ENCODE results near the gene TMEM132C.

The TMEM132C gene

DNA sequence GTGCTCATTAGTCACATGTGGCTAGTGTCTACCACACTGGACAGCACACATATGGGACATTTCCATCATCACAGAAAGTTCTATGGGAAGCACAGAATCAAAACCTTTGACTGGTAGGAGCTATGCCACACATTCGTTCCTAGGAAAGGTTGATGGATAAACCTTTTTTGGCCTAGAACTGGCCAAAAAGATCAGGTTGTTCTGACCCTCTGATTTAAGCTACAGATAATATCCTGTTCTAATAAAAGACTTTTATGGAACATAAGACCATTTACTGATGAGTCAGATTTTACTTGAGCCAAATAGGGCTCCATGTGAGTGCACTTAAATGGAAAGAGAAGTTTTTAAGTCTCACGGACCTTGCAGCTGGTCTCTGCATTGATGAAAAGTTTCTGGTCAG, 413.6 kb downstream of the TMEM132C start:
- no peak for DNase-seq

DNA sequence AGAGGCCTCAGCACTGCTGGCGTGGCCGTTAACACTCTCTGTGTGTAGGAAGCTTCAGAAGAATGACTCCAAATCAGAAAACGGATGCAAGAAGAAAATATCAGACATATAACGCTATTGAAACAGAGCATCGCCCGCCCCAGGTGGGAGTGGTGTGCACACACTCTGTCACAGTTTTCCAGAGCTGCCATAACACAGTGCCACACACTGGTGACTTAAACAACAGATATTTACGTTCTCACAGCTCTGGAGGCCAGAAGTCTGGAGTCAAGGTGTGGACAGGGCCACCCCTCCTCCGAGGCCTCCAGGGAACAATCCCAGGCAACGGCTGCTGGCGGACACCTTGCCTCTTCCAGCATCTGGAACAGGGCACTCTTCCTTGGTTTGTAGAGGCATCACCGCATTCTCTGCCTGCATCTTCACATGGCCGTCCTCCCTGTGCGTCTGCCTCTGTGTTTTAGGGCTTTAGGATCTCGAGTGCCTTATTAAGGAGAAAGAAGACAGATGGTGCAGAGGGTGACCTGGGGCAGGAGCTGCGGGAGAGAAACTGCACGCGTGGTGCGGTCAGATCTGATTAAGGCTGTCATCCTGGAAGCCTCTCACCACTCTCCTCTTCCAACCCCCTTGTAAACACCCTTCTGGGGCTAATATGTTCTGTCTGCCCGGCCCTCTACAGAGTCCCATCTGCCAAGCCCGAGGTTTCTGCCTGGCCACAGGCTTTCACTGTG, 415.7 kb downstream of the TMEM132C start:
- DNase-seq = no peak

DNA sequence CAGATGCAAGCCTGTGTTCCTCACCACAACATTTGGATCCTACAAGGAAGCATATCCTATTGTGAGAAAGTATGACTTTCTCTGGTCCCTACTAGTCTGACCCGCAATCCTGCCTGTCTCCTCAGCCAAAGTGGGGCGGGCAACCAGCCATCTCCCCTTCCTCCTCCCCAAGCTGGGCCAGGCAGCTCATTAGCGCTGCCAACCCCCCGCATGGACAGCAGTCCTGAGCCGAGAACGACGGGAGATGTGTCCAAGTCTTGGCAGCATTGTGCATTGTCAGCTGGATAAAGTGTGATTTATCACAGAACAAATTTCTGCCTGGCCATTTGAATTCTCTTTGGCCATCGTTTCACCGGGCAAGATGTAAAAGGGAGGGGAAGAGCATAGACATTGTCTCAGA, 417.4 kb downstream of the TMEM132C start:
- no peak for DNase-seq

DNA sequence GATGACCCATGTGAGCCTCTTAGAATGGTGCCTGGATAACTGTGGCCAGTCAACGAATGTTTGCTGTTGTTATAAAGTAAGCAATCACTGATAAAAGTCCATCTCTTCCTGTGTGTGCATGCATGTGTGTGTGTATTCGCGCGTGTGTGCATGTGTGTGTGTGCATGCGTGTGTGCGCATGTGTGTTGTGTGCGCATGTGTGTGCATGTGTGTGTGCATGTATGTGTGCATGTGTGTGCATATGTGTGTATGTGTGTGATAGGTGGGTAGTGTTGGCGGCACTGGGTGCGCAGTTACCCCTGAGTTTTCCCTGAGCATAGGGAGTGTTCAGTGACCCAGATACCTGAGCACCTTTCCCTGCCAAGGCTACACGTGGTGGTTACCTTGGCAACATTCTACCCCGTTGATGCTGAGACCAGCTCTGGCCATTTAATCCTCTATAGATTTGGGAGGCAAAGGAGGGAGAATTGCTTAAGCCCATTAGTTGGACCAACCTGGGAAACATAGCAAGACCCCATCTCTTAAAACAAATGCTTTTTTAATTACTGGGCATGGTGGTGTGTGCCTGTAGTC, 419.0 kb downstream of the TMEM132C start:
- no peak for DNase-seq

DNA sequence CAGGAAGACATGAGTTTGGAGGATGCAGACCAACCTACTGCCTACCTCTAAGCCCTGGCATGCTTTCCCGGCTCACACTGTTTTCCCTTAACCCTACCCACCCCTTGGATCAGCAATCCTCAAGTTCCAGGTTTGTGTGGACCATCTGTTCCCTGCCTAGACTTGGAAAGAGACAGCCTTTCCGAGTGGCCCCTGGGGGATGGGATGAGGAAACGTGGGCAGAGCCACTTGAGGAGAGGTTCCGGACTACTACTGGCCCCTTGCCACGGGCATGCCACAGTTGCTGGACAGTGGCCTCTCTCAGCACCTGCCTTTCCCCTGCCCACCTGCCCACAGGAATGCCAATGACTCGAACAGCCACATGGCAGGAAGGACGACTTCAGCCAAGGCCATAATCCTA, 420.9 kb downstream of the TMEM132C start:
- DNase-seq = no peak

DNA sequence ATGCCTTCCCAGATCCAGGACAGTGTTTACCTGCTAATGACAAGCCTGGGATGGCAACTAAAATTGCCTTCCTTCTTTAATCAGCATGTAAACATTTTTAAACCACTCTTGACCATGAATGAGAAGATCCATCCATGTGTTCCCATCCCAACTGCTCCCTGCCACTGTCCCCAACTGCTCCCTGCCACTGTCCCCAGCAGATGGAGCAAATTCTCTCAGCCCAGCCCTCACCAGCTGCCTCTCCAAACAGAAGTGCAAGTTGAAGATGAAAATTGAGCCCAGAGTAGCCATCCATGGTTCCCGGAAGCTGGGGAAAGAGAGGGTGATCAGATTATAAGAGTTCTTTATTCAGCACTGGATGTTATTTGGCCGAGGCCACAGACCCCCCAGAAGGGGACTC, 423.7 kb downstream of the TMEM132C start:
- DNase-seq = no peak

DNA sequence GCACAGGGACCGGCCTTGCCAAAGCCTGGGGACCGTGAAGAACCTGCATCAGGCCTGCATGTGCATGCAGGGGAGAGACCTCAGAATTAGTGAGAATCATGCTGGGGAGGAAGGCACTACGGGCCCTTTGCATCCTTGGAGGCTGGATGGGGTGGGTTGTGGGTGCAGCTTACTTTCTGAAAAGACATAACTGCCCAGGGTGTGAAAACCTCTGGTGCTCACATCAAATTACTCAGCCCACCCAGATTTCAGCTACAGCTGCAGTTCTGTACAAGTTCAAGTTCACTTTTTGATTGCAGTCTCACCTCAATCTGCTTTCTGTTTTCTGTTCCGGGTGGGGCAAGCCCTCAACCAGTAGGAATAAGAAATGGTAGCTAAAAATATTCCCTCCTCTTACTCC, 426.1 kb downstream of the TMEM132C start:
- no peak for DNase-seq

DNA sequence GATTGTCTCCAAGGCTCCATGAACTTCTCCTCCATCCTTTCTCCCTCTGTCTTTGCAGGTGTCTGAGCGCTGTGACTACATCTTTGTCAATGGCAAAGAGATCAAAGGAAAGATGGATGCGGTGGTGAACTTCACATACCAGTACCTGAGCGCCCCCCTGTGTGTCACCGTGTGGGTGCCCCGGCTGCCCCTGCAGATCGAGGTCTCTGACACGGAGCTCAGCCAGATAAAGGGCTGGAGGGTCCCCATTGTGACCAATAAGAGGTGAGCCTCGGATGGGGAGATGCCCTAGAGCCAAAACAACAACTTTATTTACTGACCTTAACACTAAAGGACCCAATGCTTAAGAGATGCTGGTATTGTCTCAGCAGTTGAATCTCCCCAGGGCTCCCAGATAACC, 426.8 kb downstream of the TMEM132C start:
- no peak for DNase-seq

DNA sequence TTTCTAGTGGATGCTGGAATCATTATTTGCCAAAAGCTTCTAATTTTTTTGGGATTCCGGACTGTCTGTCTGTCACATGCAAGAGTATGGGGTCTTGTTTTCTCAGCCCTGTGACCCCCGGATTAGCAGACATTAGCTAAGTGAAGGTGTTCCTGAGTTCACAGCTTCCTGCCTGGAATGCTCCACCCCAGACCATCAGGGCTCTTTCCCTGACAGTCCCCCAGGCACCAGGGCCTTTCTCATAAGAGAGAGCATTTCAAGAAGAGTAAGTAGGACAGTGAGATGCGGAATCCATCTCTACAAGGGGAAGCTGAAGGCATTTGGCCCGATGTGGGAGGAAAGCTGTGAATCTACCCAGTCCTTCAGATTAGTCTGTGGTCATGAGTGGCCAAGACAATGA, 427.5 kb downstream of the TMEM132C start:
- DNase-seq = no peak

DNA sequence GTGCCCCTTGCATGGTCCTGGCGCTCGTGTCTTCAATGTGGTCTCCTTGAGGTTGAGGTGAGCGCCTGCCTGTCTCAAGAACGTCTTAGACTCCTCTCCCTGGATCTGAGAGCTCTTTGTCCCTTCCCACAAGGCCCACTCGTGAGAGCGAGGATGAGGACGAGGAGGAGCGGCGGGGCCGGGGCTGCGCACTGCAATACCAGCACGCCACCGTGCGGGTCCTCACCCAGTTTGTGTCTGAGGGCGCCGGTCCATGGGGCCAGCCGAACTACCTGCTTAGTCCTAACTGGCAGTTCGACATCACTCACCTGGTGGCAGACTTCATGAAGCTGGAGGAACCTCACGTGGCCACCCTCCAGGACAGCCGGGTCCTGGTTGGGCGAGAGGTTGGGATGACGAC, 428.7 kb downstream of the TMEM132C start:
- no peak for DNase-seq

DNA sequence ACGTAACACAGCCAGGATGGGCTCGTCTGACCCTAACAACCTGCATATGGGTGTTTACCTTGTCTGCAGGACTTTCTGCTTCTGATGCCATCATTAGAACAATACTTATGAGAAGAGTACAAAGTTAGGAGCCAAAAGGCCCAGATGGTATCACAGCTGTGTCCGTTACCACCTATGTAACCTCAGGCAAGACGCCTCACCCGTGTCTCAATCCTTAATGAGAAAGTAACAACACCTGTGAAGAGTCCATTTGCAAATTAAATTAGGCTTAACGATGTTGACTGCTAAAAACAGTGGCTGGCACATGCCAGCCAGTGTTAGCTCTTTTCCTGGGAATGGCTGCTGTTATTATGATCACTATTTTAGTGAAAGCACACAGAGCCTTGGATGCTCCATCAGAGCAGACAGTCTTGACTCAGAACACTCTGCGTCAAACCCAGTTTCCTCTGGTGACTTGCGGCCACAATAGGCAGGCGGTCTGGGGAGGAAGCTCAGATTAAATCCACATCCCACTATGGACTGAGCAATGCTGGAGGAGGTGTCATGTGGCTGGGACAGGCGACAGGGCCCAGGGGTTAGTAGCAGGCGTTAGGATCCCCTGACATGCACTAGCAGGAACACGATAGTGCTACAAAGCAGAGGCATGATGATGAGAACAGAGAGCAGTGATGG, 431.5 kb downstream of the TMEM132C start:
- no peak for DNase-seq

DNA sequence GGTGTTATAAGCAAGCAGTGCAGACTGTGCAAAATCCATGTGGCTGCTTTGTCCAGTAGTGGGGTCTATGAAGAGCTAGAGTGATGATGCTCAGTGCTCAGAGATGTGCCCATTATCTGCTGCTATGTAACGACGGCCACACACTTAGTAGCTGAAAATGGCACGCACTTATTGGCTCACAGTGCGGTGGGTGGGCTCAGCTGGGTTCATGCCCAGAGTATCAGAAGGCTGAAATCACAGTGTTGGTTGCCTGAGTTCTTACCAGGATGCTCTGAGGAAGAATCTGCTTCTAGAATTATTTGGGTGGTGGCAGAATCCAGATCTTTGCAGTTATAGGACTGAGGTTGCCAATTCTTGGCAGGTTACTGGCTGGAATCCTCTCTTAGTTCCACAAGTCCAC, 432.1 kb downstream of the TMEM132C start:
- no peak for DNase-seq

DNA sequence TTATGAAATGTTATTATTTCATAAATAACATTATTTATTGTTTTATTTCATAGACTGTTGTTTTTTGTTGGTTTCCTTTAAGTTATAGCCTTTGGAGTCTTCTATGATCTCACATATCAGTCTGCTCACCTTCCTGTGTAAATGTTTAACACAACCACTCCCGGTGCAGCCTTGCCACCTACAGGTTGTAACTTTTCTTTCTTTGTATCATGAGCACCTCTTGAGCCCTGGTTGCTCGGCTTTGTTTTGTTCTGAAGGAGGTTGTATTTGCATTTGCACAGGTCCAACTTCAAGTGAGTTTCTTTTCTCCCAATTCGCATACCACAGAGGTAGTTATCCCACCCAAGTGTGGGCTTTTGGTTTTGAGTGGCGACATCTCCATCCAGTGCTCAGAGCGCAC, 435.4 kb downstream of the TMEM132C start:
- DNase-seq = no peak

DNA sequence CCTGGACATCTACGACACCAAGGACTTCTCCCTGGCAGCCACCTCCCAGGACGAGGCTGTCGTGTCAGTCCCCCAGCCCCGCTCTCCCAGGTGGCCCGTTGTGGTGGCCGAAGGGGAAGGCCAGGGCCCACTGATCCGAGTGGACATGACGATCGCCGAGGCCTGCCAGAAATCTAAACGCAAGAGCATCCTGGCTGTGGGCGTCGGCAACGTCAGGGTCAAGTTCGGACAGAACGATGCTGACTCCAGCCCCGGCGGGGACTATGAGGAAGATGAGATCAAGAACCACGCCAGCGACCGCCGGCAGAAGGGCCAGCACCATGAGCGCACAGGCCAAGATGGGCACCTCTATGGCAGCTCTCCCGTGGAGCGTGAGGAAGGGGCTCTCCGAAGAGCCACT, 438.2 kb downstream of the TMEM132C start:
- DNase-seq = no peak

DNA sequence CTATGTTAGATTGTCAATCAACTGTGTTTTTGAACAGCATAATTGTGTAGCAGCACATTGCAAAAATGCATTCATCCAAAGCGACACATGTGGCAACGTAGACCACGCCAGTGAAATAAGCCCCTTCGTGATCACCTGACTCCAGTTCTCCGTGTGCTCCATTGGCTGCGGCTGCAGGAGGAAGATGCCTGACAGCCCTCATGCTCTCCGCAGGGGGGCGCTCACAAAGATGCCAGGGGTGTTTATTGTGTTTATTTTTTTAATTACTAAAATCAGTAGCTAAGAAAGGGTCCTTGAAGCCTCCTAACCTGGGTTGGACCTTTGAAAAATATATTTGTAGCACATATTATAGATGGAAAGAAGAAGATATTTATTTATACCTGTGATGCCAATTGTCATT, 440.5 kb downstream of the TMEM132C start:
- DNase-seq = no peak

DNA sequence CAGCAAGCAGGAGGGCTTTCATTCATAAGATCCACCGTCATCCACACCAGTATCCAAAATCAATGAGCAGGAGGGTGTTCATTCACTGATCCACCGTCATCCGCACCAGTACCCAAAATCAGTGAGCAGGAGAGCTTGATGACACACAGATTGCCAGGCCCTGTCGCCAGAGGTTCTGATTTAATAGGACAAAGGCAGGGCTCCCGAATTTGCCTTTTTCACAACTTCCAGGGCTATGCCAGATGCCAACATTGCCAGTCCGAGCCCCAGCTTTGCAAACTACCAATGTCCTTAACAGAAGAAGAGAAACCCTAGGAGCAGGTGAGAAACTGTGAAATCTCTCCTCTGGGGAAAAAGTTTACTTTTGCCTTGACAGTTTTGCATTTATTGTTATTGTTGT, 441.8 kb downstream of the TMEM132C start:
- no peak for DNase-seq

DNA sequence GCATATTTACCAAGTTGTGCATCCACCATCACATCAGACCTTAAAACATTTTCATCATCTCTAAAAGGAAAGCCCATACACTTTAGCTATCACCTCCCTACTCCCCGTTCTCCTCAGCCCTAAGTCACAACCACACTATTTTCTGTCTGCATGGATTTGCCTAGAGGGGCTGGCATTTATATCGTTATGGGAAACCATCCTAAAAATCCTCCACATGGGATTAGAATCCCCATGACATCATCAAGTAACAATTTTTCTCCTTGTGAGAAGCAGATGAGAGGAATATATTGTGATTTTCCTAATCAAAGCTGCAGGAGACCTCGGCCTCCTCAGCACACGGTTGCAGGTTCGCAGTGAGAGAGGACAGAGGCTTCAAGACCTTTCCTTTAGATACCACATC, 442.7 kb downstream of the TMEM132C start:
- DNase-seq = no peak

DNA sequence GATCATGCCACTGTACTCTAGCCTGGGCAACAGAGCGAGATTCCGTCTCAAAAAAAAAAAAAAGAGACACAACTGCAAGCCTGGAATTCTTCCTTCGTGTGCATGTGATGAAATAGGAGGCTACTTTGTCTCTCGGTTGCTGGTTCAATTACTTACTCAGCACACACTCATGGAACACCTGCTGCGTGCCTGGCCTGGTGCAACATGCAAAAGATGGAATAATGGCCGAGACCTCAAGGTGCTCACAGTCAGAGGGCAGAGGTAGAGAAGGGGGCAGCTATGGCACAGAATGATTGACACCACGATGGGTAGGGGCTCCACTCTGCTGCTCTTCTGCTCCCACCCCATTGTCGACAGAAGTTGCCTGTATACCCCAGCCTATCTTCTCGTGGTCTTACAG, 444.5 kb downstream of the TMEM132C start:
- no peak for DNase-seq

DNA sequence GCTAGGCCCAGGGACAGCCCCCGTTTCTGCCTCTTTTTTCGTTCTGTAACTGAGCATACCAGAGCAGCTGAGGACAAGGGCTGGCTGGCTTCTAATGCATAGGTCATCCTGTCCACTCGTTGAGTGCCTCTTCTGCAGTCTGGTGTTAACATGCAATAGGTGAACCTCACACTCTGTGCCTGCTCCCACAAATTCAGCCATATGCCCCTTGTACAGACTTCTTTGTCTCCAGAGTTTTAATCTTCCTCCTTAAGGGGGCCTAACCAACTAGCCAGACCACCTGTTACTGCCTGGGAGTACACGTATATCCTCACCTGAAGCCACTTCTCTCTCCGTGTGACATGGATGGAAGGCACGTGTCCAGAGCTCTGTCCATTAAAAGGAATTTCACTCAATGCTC, 445.7 kb downstream of the TMEM132C start:
- no peak for DNase-seq

DNA sequence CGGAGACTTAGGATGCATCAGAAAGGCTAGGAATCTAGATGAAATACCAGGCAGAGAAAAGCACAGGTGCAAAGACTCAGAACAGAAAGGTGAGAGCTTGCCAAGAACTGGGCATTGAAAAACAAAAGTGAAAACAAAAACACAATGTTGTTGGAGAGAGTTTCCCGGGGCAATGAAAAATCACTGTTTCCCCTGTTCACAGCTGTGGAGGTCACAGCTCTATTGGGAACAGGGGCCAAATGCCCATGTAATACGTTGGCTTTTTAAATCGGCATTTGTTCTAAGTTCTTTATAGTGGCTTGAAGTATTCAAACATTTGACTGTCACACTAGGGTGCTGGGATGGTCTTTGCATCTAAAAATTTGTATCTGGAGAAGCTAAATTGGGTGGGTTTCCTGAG, 448.5 kb downstream of the TMEM132C start:
- DNase-seq = no peak

DNA sequence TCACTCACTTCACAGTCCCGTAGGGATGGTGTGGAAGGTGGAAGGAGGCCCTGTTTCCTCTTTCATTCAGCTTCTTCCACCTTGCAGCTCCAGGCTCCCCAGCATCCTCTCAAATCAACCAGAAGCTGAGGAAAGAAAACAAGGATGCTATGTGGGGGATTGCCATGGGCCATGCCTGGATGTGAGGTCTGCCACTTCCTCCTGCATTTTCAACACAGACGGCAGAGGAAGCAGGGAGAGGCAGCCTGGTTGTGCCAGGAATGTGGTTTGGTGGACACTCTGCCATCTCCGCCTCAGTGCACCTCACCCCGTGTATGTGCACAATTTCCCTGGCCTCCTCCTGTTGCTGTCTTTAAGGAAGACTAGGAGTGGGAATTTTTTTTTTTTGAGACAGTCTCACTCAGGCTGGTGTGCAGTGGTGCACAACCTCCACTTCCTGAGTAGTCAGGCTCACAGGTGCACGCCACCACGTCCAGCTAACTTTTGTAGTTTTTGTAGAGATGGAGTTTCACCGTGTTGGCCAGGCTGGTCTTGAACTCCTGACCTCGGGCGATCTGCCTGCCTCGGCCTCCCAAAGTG, 457.6 kb downstream of the TMEM132C start:
- DNase-seq = no peak

DNA sequence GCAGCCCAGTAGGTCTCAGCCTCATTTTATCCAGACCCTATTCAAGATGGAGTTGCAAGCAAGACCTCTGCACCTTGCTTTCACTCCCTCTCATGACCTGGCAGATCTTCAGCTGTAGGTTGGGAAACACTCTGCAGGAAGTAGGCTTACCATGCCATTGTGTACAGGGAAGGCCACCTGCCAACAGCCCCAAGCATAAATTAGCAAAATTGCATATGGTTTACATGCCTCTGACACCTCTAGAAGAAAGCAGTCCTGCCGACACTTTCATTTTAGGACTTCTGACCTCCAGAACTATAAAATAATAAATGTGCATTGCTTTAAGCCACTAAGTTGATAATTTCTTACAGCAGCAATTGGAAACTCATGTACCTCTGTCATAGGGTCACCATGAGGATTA, 459.9 kb downstream of the TMEM132C start:
- peak; percentile 2 for DNase-seq

DNA sequence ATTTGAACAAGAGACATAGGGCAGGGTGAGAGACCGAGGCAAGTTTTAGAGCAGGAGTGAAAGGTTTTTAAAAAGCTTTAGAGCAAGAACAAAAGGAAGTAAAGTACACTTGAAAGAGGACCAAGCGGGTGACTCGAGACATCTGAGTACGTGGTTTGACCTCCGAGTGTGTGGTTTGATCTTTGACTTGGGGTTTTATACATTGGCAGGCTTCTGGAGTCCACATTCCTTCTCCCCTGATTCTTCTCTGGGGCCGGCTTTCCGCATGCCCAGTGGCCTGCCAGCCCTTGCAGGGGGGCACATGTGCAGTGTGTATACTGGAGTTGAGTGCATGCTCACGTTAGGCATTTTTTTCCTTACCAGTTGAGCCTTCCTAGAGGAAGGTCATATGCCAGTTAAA, 460.5 kb downstream of the TMEM132C start:
- DNase-seq = no peak

DNA sequence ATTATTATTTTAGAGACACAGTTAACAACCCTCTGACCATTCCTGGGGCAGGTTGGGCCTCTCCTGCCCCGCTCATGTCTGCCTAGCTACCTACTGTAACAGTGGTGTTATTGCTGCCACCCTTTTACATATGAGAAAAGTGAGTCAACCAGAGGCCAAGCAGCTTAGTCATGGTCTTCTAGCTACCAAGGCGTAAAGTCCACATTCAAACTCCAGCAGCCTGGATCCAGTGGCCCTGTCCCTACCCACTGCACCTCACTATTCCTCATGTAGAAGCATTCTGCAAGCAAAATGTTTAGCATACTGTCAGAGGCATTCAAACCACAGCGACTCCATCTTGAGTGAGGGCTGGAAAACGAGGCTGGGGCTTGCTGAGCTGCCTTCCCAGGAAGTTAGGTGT, 461.0 kb downstream of the TMEM132C start:
- DNase-seq = no peak

Measured in COR-L47 (cell line).